WTC11 (cell line): ENCODE results near the gene ANKK1. TPM values are rescaled to one million over a fixed set of nuclear protein-coding genes. Genes with fewer than 3 reads are reported as not detected.

Source experiments
- ATAC-seq: fragments of 200-7000 bp; cut with Tn5 transposase; 2 replicates; pipeline ENCODE4 v1.10.0; 2021; ENCODE audit warnings: mild to moderate bottlenecking, moderate library complexity
- CTCF ChIA-PET: fragments of 300-600 bp; sonication (Branson Sonifier 250); formaldehyde crosslinking; loops from one replicate; lab custom pipeline; 2021; ENCODE audit warnings: antibody characterized with exemption; lab: Charles Lee
- POLR2A ChIA-PET: fragments of 350-600 bp; sonication (Branson Sonifier 250); formaldehyde crosslinking; loops from one replicate; lab custom pipeline; 2021; ENCODE audit warnings: antibody characterized with exemption; lab: Charles Lee
- DNase-seq: peaks from one replicate; pipeline ENCODE4 v3.0.0; 2021; ENCODE audit warnings: low spot score
- H3K27ac Mint-ChIP-seq: 2 replicates; pipeline ENCODE4 v1.8.0; 2021; ENCODE audit warnings: mixed read lengths
- H3K27me3 Mint-ChIP-seq: 2 replicates; pipeline ENCODE4 v1.8.0; 2021; ENCODE audit warnings: low read depth, mild to moderate bottlenecking, moderate library complexity, mixed read lengths
- H3K36me3 Mint-ChIP-seq: 2 replicates; pipeline ENCODE4 v1.8.0; 2021; ENCODE audit warnings: mixed read lengths
- H3K4me1 Mint-ChIP-seq: 2 replicates; pipeline ENCODE4 v1.8.0; 2022; ENCODE audit warnings: mixed read lengths
- H3K4me3 Mint-ChIP-seq: 2 replicates; pipeline ENCODE4 v1.8.0; 2021; ENCODE audit warnings: mild to moderate bottlenecking, moderate library complexity, mixed read lengths
- H3K9me3 Mint-ChIP-seq: 2 replicates; pipeline ENCODE4 v1.8.0; 2021; ENCODE audit warnings: mixed read lengths
- FOXJ3 ChIP-seq: sonication (generic); formaldehyde crosslinking; IDR thresholded peaks from 2 replicates; pipeline ENCODE4 v1.9.0; 2021; ENCODE audit warnings: missing genetic modification reagents, mild to moderate bottlenecking, borderline replicate concordance
- JAZF1 ChIP-seq: fragments of 250-450 bp; sonication (Bioruptor Pico); IDR thresholded peaks from 2 replicates; pipeline ENCODE4 v1.9.0; 2021; ENCODE audit warnings: moderate library complexity, mild to moderate bottlenecking, inconsistent platforms
- JUN ChIP-seq: sonication (generic); formaldehyde crosslinking; IDR thresholded peaks from 2 replicates; pipeline ENCODE4 v1.8.0; 2023; ENCODE audit warnings: mild to moderate bottlenecking, missing genetic modification reagents
- NR1H2 ChIP-seq: sonication (generic); formaldehyde crosslinking; IDR thresholded peaks from 2 replicates; pipeline ENCODE4 v1.9.0; 2021; ENCODE audit warnings: mild to moderate bottlenecking, moderate library complexity, missing genetic modification reagents
- OVOL2 ChIP-seq: fragments of 250-450 bp; sonication (Bioruptor Pico); IDR thresholded peaks from 2 replicates; pipeline ENCODE4 v1.9.0; 2021; ENCODE audit warnings: mild to moderate bottlenecking, borderline replicate concordance
- RORB ChIP-seq: fragments of 250-450 bp; sonication (Bioruptor Pico); IDR thresholded peaks from 2 replicates; pipeline ENCODE4 v1.9.0; 2021; ENCODE audit warnings: mild to moderate bottlenecking
- TCF7 ChIP-seq: sonication (generic); formaldehyde crosslinking; IDR thresholded peaks from 2 replicates; pipeline ENCODE4 v1.8.0; 2022; ENCODE audit warnings: mild to moderate bottlenecking, low read depth, missing genetic modification reagents, moderate library complexity
- TEAD1 ChIP-seq: sonication (generic); formaldehyde crosslinking; IDR thresholded peaks from 2 replicates; pipeline ENCODE4 v1.8.0; 2022; ENCODE audit warnings: mild to moderate bottlenecking, missing genetic modification reagents
- ZNF138 ChIP-seq: sonication (generic); formaldehyde crosslinking; conservative IDR thresholded peaks from 2 replicates; pipeline ENCODE4 v1.8.1; 2022; ENCODE audit warnings: mild to moderate bottlenecking, moderate library complexity, missing genetic modification reagents
- ZNF263 ChIP-seq: sonication (generic); formaldehyde crosslinking; IDR thresholded peaks from 2 replicates; pipeline ENCODE4 v1.8.1; 2022; ENCODE audit warnings: low read depth, mild to moderate bottlenecking, moderate library complexity, missing genetic modification reagents
- ZNF396 ChIP-seq: fragments of 250-450 bp; sonication (Bioruptor Pico); IDR thresholded peaks from 2 replicates; pipeline ENCODE4 v1.8.0; 2021; ENCODE audit warnings: mild to moderate bottlenecking, moderate library complexity, borderline replicate concordance
- ZNF416 ChIP-seq: fragments of 250-450 bp; sonication (Bioruptor Pico); IDR thresholded peaks from 2 replicates; pipeline ENCODE4 v1.9.0; 2021; ENCODE audit warnings: mild to moderate bottlenecking, inconsistent platforms
- total RNA-seq: library from RNA; stranded (reverse); gene quantifications from 3 replicates; pipeline ENCODE4 v1.2.3, GENCODE V29; 2021
- TF ChIP-seq, protein P1 (sequence below): sonication (generic); formaldehyde crosslinking; IDR thresholded peaks from 2 replicates; pipeline ENCODE4 v1.8.0; 2023; ENCODE audit warnings: mild to moderate bottlenecking, missing genetic modification reagents
- TF ChIP-seq, protein P2 (sequence below): fragments of 200-600 bp; IDR thresholded peaks from 2 replicates; pipeline ENCODE4 v1.8.0; 2022; ENCODE audit warnings: antibody characterized with exemption
- TF ChIP-seq, protein P3 (sequence below): sonication (generic); formaldehyde crosslinking; IDR thresholded peaks from 2 replicates; pipeline ENCODE4 v1.8.1; 2022; ENCODE audit warnings: mild to moderate bottlenecking, moderate library complexity, missing genetic modification reagents
- TF ChIP-seq, protein P4 (sequence below): sonication (generic); formaldehyde crosslinking; IDR thresholded peaks from 2 replicates; pipeline ENCODE4 v1.8.1; 2023; ENCODE audit warnings: mild to moderate bottlenecking, missing genetic modification reagents, moderate library complexity
- TF ChIP-seq, protein P5 (sequence below): fragments of 250-450 bp; sonication (Bioruptor Pico); IDR thresholded peaks from 2 replicates; pipeline ENCODE4 v1.9.0; 2021; ENCODE audit warnings: mild to moderate bottlenecking
- TF ChIP-seq, protein P6 (sequence below): fragments of 250-450 bp; sonication (Bioruptor Pico); IDR thresholded peaks from 2 replicates; pipeline ENCODE4 v1.8.0; 2021; ENCODE audit warnings: mild to moderate bottlenecking
- TF ChIP-seq, protein P7 (sequence below): sonication (generic); formaldehyde crosslinking; IDR thresholded peaks from 2 replicates; pipeline ENCODE4 v1.8.1; 2022; ENCODE audit warnings: low read depth, mild to moderate bottlenecking, moderate library complexity, missing genetic modification reagents, borderline replicate concordance
- TF ChIP-seq, protein P8 (sequence below): fragments of 250-450 bp; sonication (Bioruptor Pico); IDR thresholded peaks from 2 replicates; pipeline ENCODE4 v1.9.0; 2021; ENCODE audit warnings: mild to moderate bottlenecking

Gene ANKK1
- total RNA-seq, 1 experiment from 2014 or later = 0.15 TPM

DNA sequence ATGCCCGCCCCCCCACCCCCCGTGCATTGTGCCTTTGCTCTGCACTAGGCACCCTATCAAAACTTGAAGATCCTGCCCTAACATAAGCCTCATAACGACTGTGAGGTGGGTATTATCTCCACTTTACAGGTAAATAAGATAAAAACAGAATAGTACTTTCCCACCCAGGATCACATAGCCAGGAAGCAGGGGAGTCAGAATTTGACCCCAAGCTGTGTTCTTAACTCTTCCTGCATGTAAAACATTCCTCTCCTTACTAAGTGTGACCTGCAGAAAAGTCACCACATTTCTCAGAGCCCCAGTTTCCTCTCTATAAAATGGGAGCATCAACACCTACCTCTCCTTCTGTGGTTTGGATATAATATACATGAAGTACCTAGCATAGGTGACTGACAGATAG, 18.2 kb upstream of the ANKK1 start (continued):
- TF ChIP-seq, protein P1, sequence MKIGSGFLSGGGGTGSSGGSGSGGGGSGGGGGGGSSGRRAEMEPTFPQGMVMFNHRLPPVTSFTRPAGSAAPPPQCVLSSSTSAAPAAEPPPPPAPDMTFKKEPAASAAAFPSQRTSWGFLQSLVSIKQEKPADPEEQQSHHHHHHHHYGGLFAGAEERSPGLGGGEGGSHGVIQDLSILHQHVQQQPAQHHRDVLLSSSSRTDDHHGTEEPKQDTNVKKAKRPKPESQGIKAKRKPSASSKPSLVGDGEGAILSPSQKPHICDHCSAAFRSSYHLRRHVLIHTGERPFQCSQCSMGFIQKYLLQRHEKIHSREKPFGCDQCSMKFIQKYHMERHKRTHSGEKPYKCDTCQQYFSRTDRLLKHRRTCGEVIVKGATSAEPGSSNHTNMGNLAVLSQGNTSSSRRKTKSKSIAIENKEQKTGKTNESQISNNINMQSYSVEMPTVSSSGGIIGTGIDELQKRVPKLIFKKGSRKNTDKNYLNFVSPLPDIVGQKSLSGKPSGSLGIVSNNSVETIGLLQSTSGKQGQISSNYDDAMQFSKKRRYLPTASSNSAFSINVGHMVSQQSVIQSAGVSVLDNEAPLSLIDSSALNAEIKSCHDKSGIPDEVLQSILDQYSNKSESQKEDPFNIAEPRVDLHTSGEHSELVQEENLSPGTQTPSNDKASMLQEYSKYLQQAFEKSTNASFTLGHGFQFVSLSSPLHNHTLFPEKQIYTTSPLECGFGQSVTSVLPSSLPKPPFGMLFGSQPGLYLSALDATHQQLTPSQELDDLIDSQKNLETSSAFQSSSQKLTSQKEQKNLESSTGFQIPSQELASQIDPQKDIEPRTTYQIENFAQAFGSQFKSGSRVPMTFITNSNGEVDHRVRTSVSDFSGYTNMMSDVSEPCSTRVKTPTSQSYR (CRISPR knock-in tag) = no peak
- no peak for TF ChIP-seq ZNF416 (CRISPR knock-in tag)
- no peak for TF ChIP-seq TCF7 (CRISPR knock-in tag)
- TF ChIP-seq, protein P2, sequence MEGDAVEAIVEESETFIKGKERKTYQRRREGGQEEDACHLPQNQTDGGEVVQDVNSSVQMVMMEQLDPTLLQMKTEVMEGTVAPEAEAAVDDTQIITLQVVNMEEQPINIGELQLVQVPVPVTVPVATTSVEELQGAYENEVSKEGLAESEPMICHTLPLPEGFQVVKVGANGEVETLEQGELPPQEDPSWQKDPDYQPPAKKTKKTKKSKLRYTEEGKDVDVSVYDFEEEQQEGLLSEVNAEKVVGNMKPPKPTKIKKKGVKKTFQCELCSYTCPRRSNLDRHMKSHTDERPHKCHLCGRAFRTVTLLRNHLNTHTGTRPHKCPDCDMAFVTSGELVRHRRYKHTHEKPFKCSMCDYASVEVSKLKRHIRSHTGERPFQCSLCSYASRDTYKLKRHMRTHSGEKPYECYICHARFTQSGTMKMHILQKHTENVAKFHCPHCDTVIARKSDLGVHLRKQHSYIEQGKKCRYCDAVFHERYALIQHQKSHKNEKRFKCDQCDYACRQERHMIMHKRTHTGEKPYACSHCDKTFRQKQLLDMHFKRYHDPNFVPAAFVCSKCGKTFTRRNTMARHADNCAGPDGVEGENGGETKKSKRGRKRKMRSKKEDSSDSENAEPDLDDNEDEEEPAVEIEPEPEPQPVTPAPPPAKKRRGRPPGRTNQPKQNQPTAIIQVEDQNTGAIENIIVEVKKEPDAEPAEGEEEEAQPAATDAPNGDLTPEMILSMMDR = no peak
- TF ChIP-seq, all 79 proteins: peak for 0

DNA sequence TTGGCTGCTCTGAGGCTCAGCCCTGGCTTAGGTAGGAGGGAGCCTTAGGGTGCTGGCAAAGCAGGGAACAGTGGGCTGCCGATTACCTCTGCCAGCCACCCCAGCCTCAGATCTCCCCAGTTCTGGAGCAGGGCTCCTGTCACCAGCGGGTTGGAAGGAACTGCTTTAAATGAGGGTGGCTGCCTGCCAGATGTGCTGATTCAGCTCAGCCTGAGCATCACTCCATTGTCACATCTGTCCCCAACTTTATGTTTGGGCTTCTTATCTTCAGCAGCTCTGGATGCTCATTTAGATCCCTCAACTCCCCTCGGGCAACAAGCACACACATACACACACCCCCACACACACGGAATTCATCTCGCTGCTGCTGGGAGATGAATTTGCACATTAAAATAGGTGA, 16.9 kb upstream of the ANKK1 start:
- ATAC-seq = no peak
- no peaks in the 10 kb centered on the region for H3K36me3 Mint-ChIP-seq
- H3K4me3 Mint-ChIP-seq = no peak overlapping the region
- H3K9me3 Mint-ChIP-seq = peaks cover 3% of the 10 kb centered on the region
- TF ChIP-seq NR1H2 (CRISPR knock-in tag) (no peak), ZNF263 (CRISPR knock-in tag) (no peak), JUN (CRISPR knock-in tag) (no peak), TEAD1 (CRISPR knock-in tag) (no peak), FOXJ3 (no peak), RORB (no peak), OVOL2 (CRISPR knock-in tag) (no peak), ZNF396 (no peak)
- TF ChIP-seq, protein P3, sequence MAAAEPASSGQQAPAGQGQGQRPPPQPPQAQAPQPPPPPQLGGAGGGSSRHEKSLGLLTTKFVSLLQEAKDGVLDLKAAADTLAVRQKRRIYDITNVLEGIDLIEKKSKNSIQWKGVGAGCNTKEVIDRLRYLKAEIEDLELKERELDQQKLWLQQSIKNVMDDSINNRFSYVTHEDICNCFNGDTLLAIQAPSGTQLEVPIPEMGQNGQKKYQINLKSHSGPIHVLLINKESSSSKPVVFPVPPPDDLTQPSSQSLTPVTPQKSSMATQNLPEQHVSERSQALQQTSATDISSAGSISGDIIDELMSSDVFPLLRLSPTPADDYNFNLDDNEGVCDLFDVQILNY (CRISPR knock-in tag) = no peak
- TF ChIP-seq, protein P2 = no peak
- H3K27me3 Mint-ChIP-seq = no peaks in the 10 kb centered on the region
- CTCF ChIA-PET = interaction anchor here (1.8 kb wide), 1 partner anchor 170 kb away, joined by 6 read pairs; no protein-coding TSS in a partner anchor
- DNase-seq = no peak
- no peak overlapping the region for H3K27ac Mint-ChIP-seq
- POLR2A ChIA-PET = no interaction called here
- H3K4me1 Mint-ChIP-seq = peaks cover 20% of the 10 kb centered on the region

DNA sequence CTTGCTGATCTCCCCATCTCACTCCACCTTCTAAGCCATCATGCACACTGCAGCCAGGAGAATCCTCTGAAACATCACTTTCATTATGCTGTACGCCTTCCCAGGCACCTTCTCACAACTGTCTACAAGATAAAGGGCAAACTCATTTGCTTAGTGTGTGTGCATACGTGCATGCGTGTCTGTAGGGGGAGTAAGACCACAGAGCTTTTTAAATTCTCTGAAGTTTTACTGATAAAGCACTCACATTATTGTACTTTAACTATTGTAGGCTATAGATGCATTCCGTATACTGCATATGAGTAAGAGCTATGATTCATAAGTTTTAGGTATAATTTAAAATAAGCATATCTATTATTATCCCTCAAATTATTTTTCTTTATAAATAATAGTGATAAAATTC, 15.3 kb upstream of the ANKK1 start:
- no peaks in the 10 kb centered on the region for H3K36me3 Mint-ChIP-seq
- DNase-seq (no peak), ATAC-seq (no peak)
- H3K4me3 Mint-ChIP-seq = no peak overlapping the region
- H3K9me3 Mint-ChIP-seq = peaks cover 3% of the 10 kb centered on the region
- ChIA-PET CTCF (no interaction called here), POLR2A (no interaction called here)
- H3K27ac Mint-ChIP-seq = no peak overlapping the region
- H3K27me3 Mint-ChIP-seq = no peaks in the 10 kb centered on the region
- H3K4me1 Mint-ChIP-seq = peaks cover 23% of the 10 kb centered on the region
- TF ChIP-seq, protein P4, sequence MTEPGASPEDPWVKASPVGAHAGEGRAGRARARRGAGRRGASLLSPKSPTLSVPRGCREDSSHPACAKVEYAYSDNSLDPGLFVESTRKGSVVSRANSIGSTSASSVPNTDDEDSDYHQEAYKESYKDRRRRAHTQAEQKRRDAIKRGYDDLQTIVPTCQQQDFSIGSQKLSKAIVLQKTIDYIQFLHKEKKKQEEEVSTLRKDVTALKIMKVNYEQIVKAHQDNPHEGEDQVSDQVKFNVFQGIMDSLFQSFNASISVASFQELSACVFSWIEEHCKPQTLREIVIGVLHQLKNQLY (CRISPR knock-in tag) = no peak
- TF ChIP-seq, protein P5, sequence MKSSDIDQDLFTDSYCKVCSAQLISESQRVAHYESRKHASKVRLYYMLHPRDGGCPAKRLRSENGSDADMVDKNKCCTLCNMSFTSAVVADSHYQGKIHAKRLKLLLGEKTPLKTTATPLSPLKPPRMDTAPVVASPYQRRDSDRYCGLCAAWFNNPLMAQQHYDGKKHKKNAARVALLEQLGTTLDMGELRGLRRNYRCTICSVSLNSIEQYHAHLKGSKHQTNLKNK (CRISPR knock-in tag) = no peak
- TF ChIP-seq ZNF138 (no peak), JAZF1 (CRISPR knock-in tag) (no peak), RORB (no peak)
- TF ChIP-seq, protein P6, sequence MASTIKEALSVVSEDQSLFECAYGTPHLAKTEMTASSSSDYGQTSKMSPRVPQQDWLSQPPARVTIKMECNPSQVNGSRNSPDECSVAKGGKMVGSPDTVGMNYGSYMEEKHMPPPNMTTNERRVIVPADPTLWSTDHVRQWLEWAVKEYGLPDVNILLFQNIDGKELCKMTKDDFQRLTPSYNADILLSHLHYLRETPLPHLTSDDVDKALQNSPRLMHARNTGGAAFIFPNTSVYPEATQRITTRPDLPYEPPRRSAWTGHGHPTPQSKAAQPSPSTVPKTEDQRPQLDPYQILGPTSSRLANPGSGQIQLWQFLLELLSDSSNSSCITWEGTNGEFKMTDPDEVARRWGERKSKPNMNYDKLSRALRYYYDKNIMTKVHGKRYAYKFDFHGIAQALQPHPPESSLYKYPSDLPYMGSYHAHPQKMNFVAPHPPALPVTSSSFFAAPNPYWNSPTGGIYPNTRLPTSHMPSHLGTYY (CRISPR knock-in tag) = no peak
- TF ChIP-seq, protein P7, sequence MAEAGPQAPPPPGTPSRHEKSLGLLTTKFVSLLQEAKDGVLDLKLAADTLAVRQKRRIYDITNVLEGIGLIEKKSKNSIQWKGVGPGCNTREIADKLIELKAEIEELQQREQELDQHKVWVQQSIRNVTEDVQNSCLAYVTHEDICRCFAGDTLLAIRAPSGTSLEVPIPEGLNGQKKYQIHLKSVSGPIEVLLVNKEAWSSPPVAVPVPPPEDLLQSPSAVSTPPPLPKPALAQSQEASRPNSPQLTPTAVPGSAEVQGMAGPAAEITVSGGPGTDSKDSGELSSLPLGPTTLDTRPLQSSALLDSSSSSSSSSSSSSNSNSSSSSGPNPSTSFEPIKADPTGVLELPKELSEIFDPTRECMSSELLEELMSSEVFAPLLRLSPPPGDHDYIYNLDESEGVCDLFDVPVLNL = no peak
- TF ChIP-seq, protein P8, sequence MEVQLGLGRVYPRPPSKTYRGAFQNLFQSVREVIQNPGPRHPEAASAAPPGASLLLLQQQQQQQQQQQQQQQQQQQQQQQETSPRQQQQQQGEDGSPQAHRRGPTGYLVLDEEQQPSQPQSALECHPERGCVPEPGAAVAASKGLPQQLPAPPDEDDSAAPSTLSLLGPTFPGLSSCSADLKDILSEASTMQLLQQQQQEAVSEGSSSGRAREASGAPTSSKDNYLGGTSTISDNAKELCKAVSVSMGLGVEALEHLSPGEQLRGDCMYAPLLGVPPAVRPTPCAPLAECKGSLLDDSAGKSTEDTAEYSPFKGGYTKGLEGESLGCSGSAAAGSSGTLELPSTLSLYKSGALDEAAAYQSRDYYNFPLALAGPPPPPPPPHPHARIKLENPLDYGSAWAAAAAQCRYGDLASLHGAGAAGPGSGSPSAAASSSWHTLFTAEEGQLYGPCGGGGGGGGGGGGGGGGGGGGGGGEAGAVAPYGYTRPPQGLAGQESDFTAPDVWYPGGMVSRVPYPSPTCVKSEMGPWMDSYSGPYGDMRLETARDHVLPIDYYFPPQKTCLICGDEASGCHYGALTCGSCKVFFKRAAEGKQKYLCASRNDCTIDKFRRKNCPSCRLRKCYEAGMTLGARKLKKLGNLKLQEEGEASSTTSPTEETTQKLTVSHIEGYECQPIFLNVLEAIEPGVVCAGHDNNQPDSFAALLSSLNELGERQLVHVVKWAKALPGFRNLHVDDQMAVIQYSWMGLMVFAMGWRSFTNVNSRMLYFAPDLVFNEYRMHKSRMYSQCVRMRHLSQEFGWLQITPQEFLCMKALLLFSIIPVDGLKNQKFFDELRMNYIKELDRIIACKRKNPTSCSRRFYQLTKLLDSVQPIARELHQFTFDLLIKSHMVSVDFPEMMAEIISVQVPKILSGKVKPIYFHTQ = no peak
